IMR-90 (cell line): ENCODE results near the gene SLC25A12. TPM values are rescaled to one million over a fixed set of nuclear protein-coding genes. Genes with fewer than 3 reads are reported as not detected.

Experiments
- ATAC-seq: fragments of 200-7000 bp; cut with Tn5 transposase; 2 replicates; pipeline ENCODE4 v1.9.1; 2020; ENCODE audit warnings: low read depth, mild to moderate bottlenecking, moderate library complexity
- BruUV-seq: library from RNA; stranded (reverse); fragments of 400-500 nt; replicated peaks from 2 replicates; lab custom pipeline; 2021; lab: Mats Ljungman, UMichigan
- CTCF ChIA-PET: fragments of 300-600 bp; formaldehyde crosslinking; extraction: SDS; loops from one replicate; lab custom pipeline; 2021; ENCODE audit warnings: antibody characterized with exemption; lab: Yijun Ruan, JAX
- POLR2A ChIA-PET: fragments of 300-600 bp; sonication (Branson Sonifier 250); formaldehyde crosslinking; loops from one replicate; lab custom pipeline; 2022; ENCODE audit warnings: antibody characterized with exemption; ENCODE audit not compliant: unreplicated experiment; lab: Charles Lee
- DNase-seq: peaks from one replicate; pipeline ENCODE4 v3.0.0; 2013
- H2AFZ ChIP-seq: replicated peaks from 2 replicates; pipeline ENCODE3; 2013; ENCODE audit warnings: low read length, mild to moderate bottlenecking; ENCODE audit not compliant: poor library complexity
- H2AK5ac ChIP-seq: 2 replicates; pipeline ENCODE4 v1.6.1; 2013; ENCODE audit warnings: low read depth, low read length, inconsistent platforms
- H2AK9ac ChIP-seq: replicated peaks from 2 replicates; pipeline ENCODE3; 2013; ENCODE audit warnings: mild to moderate bottlenecking, low read depth, low read length, moderate library complexity; ENCODE audit not compliant: poor library complexity
- H2BK120ac ChIP-seq: 2 replicates; pipeline ENCODE4 v1.6.1; 2013; ENCODE audit warnings: low read depth, low read length, inconsistent platforms
- H2BK15ac ChIP-seq: 3 replicates; pipeline ENCODE4 v1.6.1; 2013; ENCODE audit warnings: low read depth, low read length, inconsistent platforms
- H2BK20ac ChIP-seq: 2 replicates; pipeline ENCODE4 v1.6.1; 2013; ENCODE audit warnings: low read depth, mild to moderate bottlenecking, inconsistent platforms, low read length, moderate library complexity
- H2BK5ac ChIP-seq: 2 replicates; pipeline ENCODE4 v1.6.1; 2013; ENCODE audit warnings: mild to moderate bottlenecking, low read depth, low read length, inconsistent platforms; ENCODE audit not compliant: poor library complexity, severe bottlenecking
- H3K14ac ChIP-seq: replicated peaks from 2 replicates; pipeline ENCODE4 v1.6.1; 2013; ENCODE audit warnings: low read depth, low read length, inconsistent platforms
- H3K18ac ChIP-seq: 2 replicates; pipeline ENCODE4 v1.6.1; 2013; ENCODE audit warnings: low read depth, low read length, control low read depth
- H3K23ac ChIP-seq: 2 replicates; pipeline ENCODE4 v1.6.1; 2013; ENCODE audit warnings: low read depth, low read length, inconsistent platforms
- H3K27ac ChIP-seq: 2 replicates; pipeline ENCODE4 v1.5.1; 2013; ENCODE audit warnings: mild to moderate bottlenecking, control low read depth, low read length; ENCODE audit not compliant: insufficient read depth
- H3K27me3 ChIP-seq: 2 replicates; pipeline ENCODE4 v1.6.1; 2013; ENCODE audit warnings: low read length; ENCODE audit not compliant: control insufficient read depth, insufficient read depth
- H3K36me3 ChIP-seq: 2 replicates; pipeline ENCODE4 v1.6.1; 2013; ENCODE audit warnings: low read length, mixed read lengths; ENCODE audit not compliant: control insufficient read depth, insufficient read depth
- H3K4ac ChIP-seq: 2 replicates; pipeline ENCODE4 v1.6.1; 2013; ENCODE audit warnings: low read depth, low read length, inconsistent platforms
- H3K4me1 ChIP-seq: 2 replicates; pipeline ENCODE4 v1.6.1; 2013; ENCODE audit warnings: low read length, mixed read lengths; ENCODE audit not compliant: control insufficient read depth, insufficient read depth
- H3K4me2 ChIP-seq: 2 replicates; pipeline ENCODE4 v1.6.1; 2013; ENCODE audit warnings: low read depth, mild to moderate bottlenecking, control low read depth, low read length, moderate library complexity
- H3K4me3 ChIP-seq: 2 replicates; pipeline ENCODE4 v1.5.1; 2013; ENCODE audit warnings: low read depth, mild to moderate bottlenecking, control low read depth, low read length, moderate library complexity; ENCODE audit not compliant: insufficient read depth
- H3K56ac ChIP-seq: 2 replicates; pipeline ENCODE4 v1.6.1; 2013; ENCODE audit warnings: low read length, inconsistent platforms; ENCODE audit not compliant: insufficient read depth; ENCODE audit errors: extremely low read depth
- H3K79me1 ChIP-seq, 2 experiments: 2 replicates each; pipeline ENCODE4 v1.6.1; 2013; ENCODE audit warnings: low read length in 2 of 2, inconsistent platforms in 1 of 2, low read depth in 1 of 2
- H3K9ac ChIP-seq: 2 replicates; pipeline ENCODE4 v1.6.1; 2013; ENCODE audit warnings: low read depth, low read length, control low read depth
- H3K9me1 ChIP-seq: 2 replicates; pipeline ENCODE4 v1.6.1; 2013; ENCODE audit warnings: low read length, inconsistent platforms; ENCODE audit not compliant: insufficient read depth
- H3K9me3 ChIP-seq: 2 replicates; pipeline ENCODE4 v1.6.1; 2013; ENCODE audit warnings: low read length; ENCODE audit not compliant: control insufficient read depth, insufficient read depth
- H4K20me1 ChIP-seq: 2 replicates; pipeline ENCODE4 v1.6.1; 2013; ENCODE audit warnings: low read length, inconsistent platforms; ENCODE audit not compliant: insufficient read depth
- H4K5ac ChIP-seq: 2 replicates; pipeline ENCODE4 v1.6.1; 2013; ENCODE audit warnings: mild to moderate bottlenecking, low read depth, low read length, control low read depth
- H4K8ac ChIP-seq, 2 experiments: 2 replicates each; pipeline ENCODE4 v1.6.1; 2013; ENCODE audit warnings: low read depth in 2 of 2, low read length in 2 of 2, control low read depth in 1 of 2, inconsistent platforms in 1 of 2
- H4K91ac ChIP-seq: 2 replicates; pipeline ENCODE4 v1.6.1; 2013; ENCODE audit warnings: low read depth, low read length, inconsistent platforms; ENCODE audit not compliant: insufficient read depth
- CTCF ChIP-seq: conservative IDR thresholded peaks from 2 replicates; pipeline ENCODE4 v1.5.1; 2012; ENCODE audit warnings: mild to moderate bottlenecking, low read depth, low read length, improper control_type of control experiment
- ELK1 ChIP-seq: fragments of 150-350 bp; IDR thresholded peaks from 2 replicates; pipeline ENCODE4 v1.6.1; 2016; ENCODE audit warnings: low read depth, mild to moderate bottlenecking, low read length, moderate library complexity, borderline replicate concordance
- FOS ChIP-seq: fragments of 150-350 bp; IDR thresholded peaks from 2 replicates; pipeline ENCODE4 v1.6.1; 2016; ENCODE audit warnings: low read depth, low read length
- WGBS, 2 experiments: methylation state at CpG; one replicate each; pipeline versions ENCODE4 v1.1.5 to v1.1.7; 2013; ENCODE audit warnings: missing lambda C conversion rate in 2 of 2; ENCODE audit not compliant: insufficient read length in 1 of 2; ENCODE audit errors: extremely low coverage in 2 of 2; 5-methylcytosine and 5-hydroxymethylcytosine counted together
- dilution Hi-C: fragments of 300-500 bp; cut with HindIII; formaldehyde crosslinking; loops from one replicate; pipeline ENCODE4 v1.14.3; 2018; ENCODE audit warnings: low sequenced_read_pairs; ENCODE audit not compliant: unreplicated experiment
- in situ Hi-C: fragments of 300-500 bp; cut with MboI; formaldehyde crosslinking; loops from 3 replicates; pipeline ENCODE4 v1.14.3; 2019; ENCODE audit warnings: low sequenced_read_pairs, inconsistent platforms, mixed read lengths
- intact Hi-C: fragments of 100-400 bp; cut with micrococcal nuclease; formaldehyde crosslinking; loops from 2 replicates; pipeline ENCODE4 v1.10.0; 2022
- polyA plus RNA-seq, 3 experiments: library from polyadenylated mRNA; depleted of rRNA; stranded (reverse); fragments of >200 nt; gene quantifications; 2 replicates each; pipeline ENCODE4 v1.2.3, GENCODE V29; 2012; ENCODE audit warnings: low replicate concordance in 1 of 3
- total RNA-seq: library from RNA; depleted of rRNA; stranded (reverse); fragments of >200 nt; gene quantifications from 2 replicates; pipeline ENCODE4 v1.2.3, GENCODE V29; 2012

The SLC25A12 gene
- total and polyA plus RNA-seq, 2 of the 4 experiments (the other 2 are of a cell fraction), result 16.3 to 17.6 TPM

GRCh38 chr2:171923206-171923605 lies 29.2 kb upstream of the SLC25A12 start:
- dilution Hi-C loops, result no loop called here
- POLR2A ChIA-PET, result no interaction called here

More at GRCh38 chr2:171923206-171923605, 29.2 kb upstream of the SLC25A12 start:
- no peaks in the 10 kb centered on the region for H3K4me1 ChIP-seq
- BruUV-seq, result no TSS peak
- H4K5ac ChIP-seq, result no peak overlapping the region
- no peak overlapping the region for H2BK120ac ChIP-seq
- in situ Hi-C loops (no loop called here), intact Hi-C loops (loop anchor here (2.0 to 5.0 kb wide), 3 partner anchors 111 to 180 kb away; partner anchors contain the start of gene DLX2)
- H3K18ac ChIP-seq, result no peak overlapping the region
- peak overlapping the region; percentile 38 for H2AFZ ChIP-seq
- H2BK20ac ChIP-seq, result no peak overlapping the region
- peak overlapping the region in 1 of 2 experiments; percentile 23; a peak in 2 of 4 replicates for H4K8ac ChIP-seq
- H3K4me3 ChIP-seq, result peak overlapping the region; percentile 71
- H3K9ac ChIP-seq, result peak overlapping the region; percentile 88
- peaks cover 2% of the 10 kb centered on the region; the same call in 1 of the 2 replicates for H3K36me3 ChIP-seq
- no peaks in the 10 kb centered on the region for H3K9me1 ChIP-seq
- DNase-seq, result peak; percentile 38
- no peak overlapping the region for H2BK15ac ChIP-seq
- peak overlapping the region; percentile 9 for H2BK5ac ChIP-seq
- ATAC-seq, result peak; percentile 38
- H2AK9ac ChIP-seq, result no peak overlapping the region
- no peak overlapping the region for H4K91ac ChIP-seq
- no peak overlapping the region for H2AK5ac ChIP-seq
- H3K79me1 ChIP-seq, result peaks cover 9 to 23% of the 10 kb centered on the region in 2 experiments
- no peak overlapping the region for H3K14ac ChIP-seq
- 8% methylated on average over 8 of the region's 13 CpGs; no CpG with 5 or more reads in 1 of the 2 experiments for WGBS, 2 experiments
- peak overlapping the region; percentile 55 for H3K27ac ChIP-seq
- no peaks in the 10 kb centered on the region for H4K20me1 ChIP-seq
- peak overlapping the region; percentile 73; the same call in 1 of the 2 replicates for H3K56ac ChIP-seq
- peak overlapping the region; percentile 10; the same call in 1 of the 2 replicates for H3K4ac ChIP-seq
- H3K9me3 ChIP-seq, result no peaks in the 10 kb centered on the region
- H3K27me3 ChIP-seq, result no peaks in the 10 kb centered on the region
- H3K23ac ChIP-seq, result peak overlapping the region; percentile 71; the same call in 1 of the 2 replicates
- CTCF ChIA-PET, result interaction anchor here (0.7 to 1.5 kb wide), 2 partner anchors 17 to 183 kb away, joined by 3 read pairs; no protein-coding TSS in a partner anchor
- TF ChIP-seq ELK1 (no peak), CTCF (no peak), FOS (no peak)
- peak overlapping the region; percentile 99 for H3K4me2 ChIP-seq
